DMS53 treated with DMSO at 0.1 percent for 48 hours (cell line): ENCODE data around the gene MGP.

ENCODE experiments used
- DNase-seq: peaks from one replicate; lab custom pipeline; 2025; ENCODE audit not compliant: unreplicated experiment; lab: John Stamatoyannopoulos, UW

MGP gene

DNA sequence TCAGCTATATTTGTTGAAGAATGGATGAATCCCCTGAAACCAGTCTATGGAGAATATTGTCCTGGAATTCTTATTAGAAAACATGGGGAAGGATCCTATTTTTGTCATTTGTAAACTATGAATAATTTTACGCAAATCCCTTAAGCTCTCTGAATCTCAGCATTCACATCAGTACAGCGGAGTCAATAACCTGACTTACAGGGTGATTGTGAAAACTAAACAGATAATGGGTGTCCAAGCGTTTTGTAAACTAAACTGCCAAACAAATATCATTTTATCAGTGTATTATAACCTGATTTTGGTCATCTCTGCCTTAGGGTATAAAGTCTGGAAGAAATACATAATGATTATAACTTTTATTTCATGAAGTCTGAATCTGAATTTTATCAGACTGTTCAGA, 52.3 kb downstream of the MGP start:
- no peak for DNase-seq
